Esophagus (tissue), 2 donors: ENCODE measurements around the gene EIF2B5. TPM values are rescaled to one million over a fixed set of nuclear protein-coding genes. Genes with fewer than 3 reads are reported as not detected.
"Not testable (repeated sequence)": the region's sequence is repeated elsewhere in the genome, so short reads cannot be mapped to it uniquely, and the experiment has no call there.

ENCODE experiments used
- H3K27ac ChIP-seq, 2 donors: one replicate each; pipeline ENCODE4 v1.5.1; 2013; ENCODE audit warnings: low read depth in 2 of 2, mild to moderate bottlenecking in 2 of 2, inconsistent platforms in 1 of 2, low read length in 1 of 2, moderate library complexity in 1 of 2
- H3K27me3 ChIP-seq, 2 donors: one replicate each; pipeline ENCODE4 v1.6.1; 2013; ENCODE audit warnings: low read length in 2 of 2, control low read depth in 1 of 2, mild to moderate bottlenecking in 1 of 2; ENCODE audit not compliant: insufficient read depth in 2 of 2, control insufficient read depth in 1 of 2
- H3K36me3 ChIP-seq, 2 donors: one replicate each; pipeline ENCODE4 v1.6.1; 2013; ENCODE audit warnings: low read length in 1 of 2; ENCODE audit not compliant: control insufficient read depth in 2 of 2, insufficient read depth in 2 of 2
- H3K4me1 ChIP-seq, 2 donors: one replicate each; pipeline ENCODE4 v1.6.1; 2013; ENCODE audit warnings: low read length in 1 of 2; ENCODE audit not compliant: control insufficient read depth in 2 of 2, insufficient read depth in 2 of 2
- H3K4me3 ChIP-seq, 2 donors: one replicate each; pipeline ENCODE4 v1.5.1; 2013; ENCODE audit warnings: low read length in 2 of 2, mild to moderate bottlenecking in 2 of 2, low read depth in 1 of 2, moderate library complexity in 1 of 2
- H3K9me3 ChIP-seq, 2 donors: one replicate each; pipeline ENCODE4 v1.6.1; 2013; ENCODE audit warnings: mild to moderate bottlenecking in 2 of 2, low read depth in 1 of 2, low read length in 1 of 2, moderate library complexity in 1 of 2; ENCODE audit not compliant: control insufficient read depth in 2 of 2, insufficient read depth in 1 of 2
- WGBS, 2 donors: extraction: QIAGEN DNeasy Blood & Tissue Kit; methylation state at CpG; one replicate each; pipeline ENCODE4 v1.1.7; 2013; 5-methylcytosine and 5-hydroxymethylcytosine counted together
- polyA plus RNA-seq, 2 donors: library from polyadenylated mRNA; stranded (reverse); fragments of 200-250 nt; gene quantifications; one replicate each; pipeline ENCODE4 v1.2.3, GENCODE V29; 2013
- donor health status: healthy with polysubstance abuse.
- donor health status: Bipolar disorder and iron deficiency.

EIF2B5 gene
- polyA plus RNA-seq, 2 donors = 31.0 to 37.7 TPM

DNA sequence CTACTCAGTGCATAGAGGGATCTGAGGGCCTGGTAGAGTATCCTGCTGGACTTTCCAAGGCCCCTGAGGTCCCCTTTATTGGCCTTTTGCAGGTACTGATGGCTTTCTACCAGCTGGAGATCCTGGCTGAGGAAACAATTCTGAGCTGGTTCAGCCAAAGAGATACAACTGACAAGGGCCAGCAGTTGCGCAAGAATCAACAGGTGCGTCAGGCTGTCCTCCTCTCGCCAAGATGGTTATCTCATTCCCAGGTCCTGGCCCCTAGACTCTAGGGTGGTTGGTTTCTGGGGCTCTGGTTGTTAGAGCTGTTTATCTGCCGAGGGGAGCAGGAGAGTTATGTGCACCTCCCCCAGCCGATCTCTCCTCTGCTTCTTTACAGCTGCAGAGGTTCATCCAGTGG lies 9.3 kb downstream of the EIF2B5 start:
- peaks cover 8 to 40% of the 10 kb centered on the region in 2 donors for H3K36me3 ChIP-seq
- H3K27me3 ChIP-seq = no peaks in the 10 kb centered on the region
- H3K27ac ChIP-seq = no peak overlapping the region
- no peak overlapping the region for H3K4me3 ChIP-seq
- no peaks in the 10 kb centered on the region for H3K9me3 ChIP-seq
- 66 to 70% methylated on average over 5 of the region's 5 CpGs for WGBS, 2 donors
- H3K4me1 ChIP-seq = no peaks in the 10 kb centered on the region

DNA sequence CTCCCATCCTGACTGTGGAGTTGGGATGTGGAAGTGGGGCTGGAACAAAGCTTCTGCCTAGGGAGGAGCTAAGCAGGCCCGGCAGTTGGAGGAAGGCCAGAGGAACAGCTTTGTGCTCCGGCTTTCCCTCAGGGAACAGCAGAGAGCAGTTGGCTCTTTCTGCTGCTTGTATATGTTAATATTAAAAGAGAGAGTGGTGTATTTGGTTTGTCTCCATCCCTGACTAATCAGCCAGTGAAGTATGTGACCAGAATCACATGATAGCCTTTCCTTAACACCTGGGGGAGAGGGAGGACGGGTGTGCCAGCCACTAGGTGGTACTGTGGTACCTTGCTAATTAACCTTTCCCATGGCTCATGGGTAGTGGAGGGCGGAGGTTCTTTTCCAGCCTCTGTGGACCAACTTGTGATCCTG lies 10.0 kb downstream of the EIF2B5 start:
- no peak overlapping the region for H3K4me3 ChIP-seq
- H3K27ac ChIP-seq = peak overlapping the region in 1 of 2 donors; percentile 42
- H3K27me3 ChIP-seq = no peaks in the 10 kb centered on the region
- H3K36me3 ChIP-seq = peaks cover 8 to 40% of the 10 kb centered on the region in 2 donors
- no peaks in the 10 kb centered on the region for H3K9me3 ChIP-seq
- WGBS, 2 donors = 27 to 29% methylated on average over 4 of the region's 4 CpGs
- H3K4me1 ChIP-seq = no peaks in the 10 kb centered on the region

DNA sequence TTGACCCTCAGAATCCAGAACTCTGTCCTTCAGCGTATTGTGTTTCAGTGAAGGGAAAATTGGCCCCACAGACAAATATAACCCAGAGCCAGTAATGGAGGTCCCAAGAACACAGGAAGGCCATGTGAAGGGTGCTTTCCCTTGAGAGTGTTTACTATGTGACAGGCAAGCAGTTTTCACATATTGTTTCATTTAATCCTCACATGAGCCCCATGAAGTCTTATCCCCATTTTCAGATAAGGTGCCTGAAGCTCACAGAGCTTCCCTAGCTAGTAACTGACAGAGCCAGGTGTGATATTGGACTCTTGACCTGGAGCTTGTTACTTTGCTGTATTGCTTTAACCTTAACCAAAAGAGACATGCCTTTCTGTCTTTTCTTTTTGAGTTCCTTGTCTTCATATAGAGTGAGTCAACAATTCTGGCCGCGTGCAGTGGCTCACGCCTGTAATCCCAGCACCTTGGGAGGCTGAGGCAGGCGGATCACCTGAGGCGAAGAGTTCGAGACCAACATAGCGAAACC lies 10.7 kb downstream of the EIF2B5 start:
- no peak overlapping the region for H3K4me3 ChIP-seq
- H3K27ac ChIP-seq = no peak overlapping the region
- no peaks in the 10 kb centered on the region for H3K4me1 ChIP-seq
- H3K27me3 ChIP-seq = no peaks in the 10 kb centered on the region
- peaks cover 8 to 35% of the 10 kb centered on the region in 2 donors for H3K36me3 ChIP-seq
- 75 to 86% methylated on average over 8 of the region's 8 CpGs for WGBS, 2 donors
- no peaks in the 10 kb centered on the region for H3K9me3 ChIP-seq

DNA sequence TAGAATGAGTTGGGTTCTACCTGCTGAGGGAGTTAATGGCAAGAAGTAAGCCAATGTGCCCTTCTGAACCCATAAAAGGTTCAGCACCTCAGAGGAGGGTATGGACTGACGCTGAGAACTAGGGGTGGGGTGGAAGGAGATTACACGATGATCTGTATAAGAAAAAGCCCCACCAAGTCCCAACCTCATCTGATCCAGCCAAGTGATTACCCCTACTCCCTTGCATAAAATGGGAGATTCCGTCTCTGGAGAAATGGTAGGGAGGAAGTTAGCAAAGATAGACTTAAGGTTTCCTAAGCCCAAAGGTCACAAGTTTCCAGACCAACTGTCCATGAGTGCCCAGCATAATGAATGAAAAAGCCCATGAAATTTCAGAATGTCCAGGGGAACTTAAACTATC lies 12.9 kb downstream of the EIF2B5 start:
- Histone ChIP-seq H3K4me1 (no peaks in the 10 kb centered on the region), H3K27ac (no peak overlapping the region), H3K4me3 (no peak overlapping the region), H3K9me3 (no peaks in the 10 kb centered on the region), H3K27me3 (no peaks in the 10 kb centered on the region), H3K36me3 (peaks cover 3 to 20% of the 10 kb centered on the region in 2 donors)
- 85% methylated on average over 3 of the region's 3 CpGs for WGBS, 2 donors

DNA sequence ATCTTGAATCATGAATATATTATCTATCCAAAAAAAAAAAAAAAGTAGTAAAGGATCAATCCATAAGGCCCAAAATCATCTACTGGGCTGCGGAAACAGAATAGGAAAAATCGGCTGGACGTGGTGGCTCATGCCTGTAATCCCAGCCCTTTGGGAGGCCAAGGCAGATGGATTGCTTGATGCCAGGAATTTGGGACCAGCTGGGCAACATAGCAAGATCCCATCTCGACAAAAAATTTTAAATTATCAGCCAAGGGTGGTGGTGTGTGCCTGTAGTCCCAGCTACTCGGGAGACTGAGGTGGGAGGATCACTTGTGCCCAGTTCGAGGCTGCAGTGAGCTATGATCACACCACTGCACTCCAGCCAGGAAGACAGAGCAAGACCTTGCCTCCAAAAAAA lies 14.0 kb downstream of the EIF2B5 start:
- Histone ChIP-seq H3K36me3 (peaks cover 0 to 11% of the 10 kb centered on the region in 2 donors), H3K27me3 (no peaks in the 10 kb centered on the region), H3K4me3 (no peak overlapping the region), H3K4me1 (no peaks in the 10 kb centered on the region), H3K9me3 (no peaks in the 10 kb centered on the region), H3K27ac (no peak overlapping the region)
- WGBS, 2 donors = 90 to 94% methylated on average over 6 of the region's 6 CpGs

DNA sequence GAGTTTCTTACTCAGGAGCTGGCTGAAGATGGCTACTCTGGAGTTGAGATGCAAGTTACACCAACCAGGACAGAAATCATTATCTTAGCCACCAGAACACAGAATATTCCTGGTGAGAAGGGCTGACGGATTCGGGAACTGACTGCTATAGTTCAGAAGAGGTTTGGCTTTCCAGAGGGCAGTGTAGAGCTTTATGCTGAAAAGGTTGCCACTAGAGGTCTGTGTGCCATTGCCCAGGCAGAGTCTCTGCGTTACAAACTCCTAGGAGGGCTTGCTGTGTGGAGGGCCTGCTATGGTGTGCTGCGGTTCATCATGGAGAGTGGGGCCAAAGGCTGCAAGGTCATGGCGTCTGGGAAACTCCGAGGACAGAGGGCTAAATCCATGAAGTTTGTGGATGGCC lies 14.6 kb downstream of the EIF2B5 start:
- not testable (repeated sequence) for H3K27ac ChIP-seq, H3K4me1 ChIP-seq, H3K4me3 ChIP-seq, H3K9me3 ChIP-seq, H3K36me3 ChIP-seq, H3K27me3 ChIP-seq
- WGBS, 2 donors = 75 to 76% methylated on average over 6 of the region's 6 CpGs

DNA sequence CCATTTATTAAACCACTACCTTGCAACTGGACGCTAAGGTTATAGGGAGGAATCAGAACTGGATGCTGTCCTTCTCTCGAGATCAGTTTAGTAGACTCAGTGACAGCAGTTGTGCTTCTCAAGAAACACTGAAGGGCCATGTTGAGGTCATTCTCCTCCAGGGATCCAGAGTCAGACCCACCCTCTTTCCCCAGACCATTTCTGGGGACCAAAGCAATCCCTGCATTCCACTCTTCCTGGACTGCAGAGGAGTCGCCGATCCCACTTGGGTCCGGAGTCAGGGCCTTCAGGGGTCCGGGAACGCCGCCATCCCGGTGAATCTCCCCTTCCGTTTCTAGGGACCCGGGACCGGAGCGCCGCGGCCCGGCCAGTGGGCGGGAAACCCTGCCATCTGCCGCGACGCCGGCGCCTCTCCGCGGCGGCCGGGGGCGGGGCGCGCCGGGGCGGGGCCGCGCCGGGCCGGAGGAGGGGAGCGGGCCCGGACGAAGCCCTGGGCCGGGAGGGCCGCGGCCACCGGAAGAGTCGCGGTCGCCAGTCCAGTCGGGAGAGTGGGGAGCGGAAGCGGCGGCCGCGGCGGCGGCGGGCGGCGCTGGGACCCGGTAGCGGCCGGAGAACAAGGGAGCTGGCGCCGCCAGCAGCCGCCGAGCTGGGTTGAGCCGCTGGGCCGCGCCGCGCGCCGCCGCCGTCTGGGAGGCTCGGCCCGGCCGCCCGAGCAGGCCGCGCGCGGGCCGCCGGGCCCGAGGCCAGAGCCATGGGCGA lies 19.9 kb downstream of the EIF2B5 start, which contains the start of gene DVL3:
Gene DVL3, plus strand, starts transcription at position 493 of the 759 bp plus-strand sequence. Its CDS starts 259 bp downstream, at position 752.
- peak within 1 kb of the TSS; percentile 93 to 97 for H3K27ac ChIP-seq
- H3K9me3 ChIP-seq = no peaks in the 10 kb centered on the region
- 0 to 1% methylated on average over 51 to 84 of the region's 84 CpGs for WGBS, 2 donors
- no peaks in the 10 kb centered on the region for H3K27me3 ChIP-seq
- no peaks in the 10 kb centered on the region for H3K36me3 ChIP-seq
- peak within 1 kb of the TSS; percentile 81 to 91 for H3K4me3 ChIP-seq
- H3K4me1 ChIP-seq = peaks cover 3 to 8% of the 10 kb centered on the region in 2 donors

DNA sequence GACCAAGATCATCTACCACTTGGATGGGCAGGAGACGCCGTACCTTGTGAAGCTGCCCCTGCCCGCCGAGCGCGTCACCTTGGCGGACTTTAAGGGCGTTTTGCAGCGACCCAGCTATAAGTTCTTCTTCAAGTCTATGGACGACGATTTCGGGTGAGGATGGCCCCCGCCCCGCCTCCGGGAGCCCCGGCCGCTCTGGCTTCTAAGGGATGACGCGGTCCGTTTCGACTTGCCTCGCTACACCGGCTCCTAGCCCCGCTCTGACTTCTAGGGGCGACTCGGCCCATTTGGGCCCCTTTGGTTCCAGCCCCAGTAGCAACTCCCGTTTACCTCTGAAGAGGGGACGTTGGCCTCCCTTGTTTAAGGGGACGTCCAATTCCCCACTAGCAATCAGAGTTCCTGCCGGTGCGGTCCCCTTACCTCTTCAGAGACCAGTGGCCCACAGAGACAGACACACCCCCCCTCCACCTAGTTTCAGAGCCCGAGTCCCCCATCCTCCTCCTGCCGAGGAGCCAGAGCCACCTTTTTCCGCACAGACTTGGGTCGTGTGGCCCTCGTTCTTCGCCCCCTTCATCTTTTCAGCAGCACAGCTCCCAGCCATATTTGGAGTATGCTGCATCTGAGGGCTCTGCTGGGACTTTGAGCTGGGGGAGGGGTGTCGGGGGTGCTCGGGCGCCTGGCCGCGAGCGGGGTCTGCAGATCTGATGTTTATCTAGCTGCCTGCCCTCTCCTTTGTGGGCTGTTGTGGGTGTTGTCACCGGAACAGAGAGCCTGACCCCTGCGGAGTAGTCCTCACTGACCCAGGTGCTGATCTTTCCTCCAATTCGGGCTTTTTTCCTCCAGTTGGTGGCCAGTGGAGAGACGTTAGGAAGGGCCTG lies 20.7 kb downstream of the EIF2B5 start:
- Histone ChIP-seq H3K4me1 (peaks cover 9% of the 10 kb centered on the region in 2 donors), H3K4me3 (peak overlapping the region; percentile 81 to 91), H3K36me3 (no peaks in the 10 kb centered on the region), H3K9me3 (no peaks in the 10 kb centered on the region), H3K27me3 (no peaks in the 10 kb centered on the region), H3K27ac (peak overlapping the region; percentile 93 to 97)
- 0 to 1% methylated on average over 47 of the region's 47 CpGs for WGBS, 2 donors

DNA sequence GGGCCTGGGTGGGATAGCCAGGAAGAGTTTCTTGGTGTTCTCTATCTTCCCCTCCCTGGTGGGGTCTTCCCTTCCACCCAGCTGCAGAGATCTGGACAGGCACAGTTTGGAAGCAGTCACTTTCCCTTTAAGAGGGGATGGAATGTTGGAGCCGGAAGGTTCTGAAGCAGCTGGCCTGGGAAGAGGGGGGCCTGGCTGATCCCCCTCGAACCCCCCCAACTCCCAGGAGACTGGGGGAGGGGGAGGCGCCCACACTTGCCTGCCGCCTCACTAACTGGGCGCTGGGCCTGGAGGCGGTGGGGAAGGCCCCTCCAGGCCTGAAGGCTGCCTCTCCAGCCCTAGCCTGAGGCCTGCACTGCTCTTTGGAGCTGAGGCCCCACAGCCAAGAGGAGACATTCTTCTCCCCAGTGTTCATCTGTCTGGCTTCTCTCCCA lies 21.4 kb downstream of the EIF2B5 start:
- H3K36me3 ChIP-seq = no peaks in the 10 kb centered on the region
- WGBS, 2 donors = 2 to 3% methylated on average over 6 of the region's 6 CpGs
- H3K4me1 ChIP-seq = peaks cover 9% of the 10 kb centered on the region in 2 donors
- H3K9me3 ChIP-seq = no peaks in the 10 kb centered on the region
- H3K27me3 ChIP-seq = no peaks in the 10 kb centered on the region
- peak overlapping the region; percentile 81 to 91 for H3K4me3 ChIP-seq
- H3K27ac ChIP-seq = peak overlapping the region; percentile 93 to 97
